Endothelial cell of umbilical vein (primary cell): ENCODE results near the gene PTGDR2. TPM values are rescaled to one million over a fixed set of nuclear protein-coding genes. Genes with fewer than 3 reads are reported as not detected.

Source experiments
- BruUV-seq: library from RNA; stranded (reverse); fragments of 400-500 nt; replicated peaks from 2 replicates; lab custom pipeline; 2021; lab: Mats Ljungman, UMichigan
- CTCF ChIA-PET: fragments of 300-600, 350-600 bp; sonication (Branson Sonifier 250); formaldehyde crosslinking; loops from one replicate; lab custom pipeline; 2021; ENCODE audit warnings: antibody characterized with exemption, inconsistent platforms; lab: Charles Lee
- POLR2A ChIA-PET: fragments of 300-600, 350-600 bp; sonication (Branson Sonifier 250); formaldehyde crosslinking; loops from one replicate; lab custom pipeline; 2021; ENCODE audit warnings: antibody characterized with exemption, inconsistent platforms; lab: Charles Lee
- DNase-seq: peaks from one replicate; pipeline ENCODE4 v3.0.0-alpha.2; 2011; ENCODE audit warnings: low read depth, low spot score
- FAIRE-seq: peaks from 2 replicates; lab custom pipeline; 2011; peaks lifted over from hg19 to GRCh38; lab: Jason Lieb, UNC
- H2AFZ ChIP-seq: 2 replicates; pipeline ENCODE4 v1.6.0; 2012; ENCODE audit warnings: low read depth, low read length, control low read depth, inconsistent platforms
- H3K27ac ChIP-seq: 2 replicates; pipeline ENCODE4 v1.5.1; 2011; ENCODE audit warnings: low read depth, mild to moderate bottlenecking, control low read depth, low read length, moderate library complexity; ENCODE audit not compliant: insufficient read depth
- H3K27me3 ChIP-seq, 2 experiments: 2 replicates each; pipeline versions ENCODE4 v1.6.0 to v1.6.1; 2011; ENCODE audit warnings: low read length in 2 of 2, mixed read lengths in 1 of 2; ENCODE audit not compliant: control insufficient read depth in 2 of 2, insufficient read depth in 2 of 2
- H3K36me3 ChIP-seq, 2 experiments: 2 replicates in 1 of 2; 3 replicates in 1 of 2; pipeline ENCODE4 v1.5.1; 2011; ENCODE audit warnings: low read length in 2 of 2, mild to moderate bottlenecking in 1 of 2, moderate library complexity in 1 of 2; ENCODE audit not compliant: control insufficient read depth in 2 of 2, insufficient read depth in 2 of 2; ENCODE audit errors: extremely low read depth in 1 of 2
- H3K4me1 ChIP-seq: 3 replicates; pipeline ENCODE4 v1.5.1; 2011; ENCODE audit warnings: mild to moderate bottlenecking, low read length; ENCODE audit not compliant: control insufficient read depth, insufficient read depth; ENCODE audit errors: extremely low read depth
- H3K4me2 ChIP-seq: 2 replicates; pipeline ENCODE4 v1.6.1; 2011; ENCODE audit warnings: low read length, control low read depth, mixed read lengths; ENCODE audit not compliant: insufficient read depth
- H3K4me3 ChIP-seq, 3 experiments: fragments of 200-600 bp in 1 of 3; sonication (generic), shearing (Covaris generic) in 1 of 3; replicated peaks in 1 of 3; 2 replicates each; pipeline ENCODE4 v1.5.1; 2011 to 2016; ENCODE audit warnings: control low read depth in 3 of 3, low read length in 3 of 3, mild to moderate bottlenecking in 2 of 3, inconsistent platforms in 1 of 3, low read depth in 1 of 3, moderate library complexity in 1 of 3; ENCODE audit not compliant: insufficient read depth in 1 of 3
- H3K79me2 ChIP-seq: 2 replicates; pipeline ENCODE4 v1.6.0; 2012; ENCODE audit warnings: low read length, inconsistent platforms; ENCODE audit not compliant: control insufficient read depth, insufficient read depth
- H3K9ac ChIP-seq: replicated peaks from 2 replicates; pipeline ENCODE3; 2011; ENCODE audit warnings: low read length, control low read depth; ENCODE audit not compliant: insufficient read depth; ENCODE audit errors: extremely low read depth
- H3K9me1 ChIP-seq: replicated peaks from 3 replicates; pipeline ENCODE4 v1.6.0; 2011; ENCODE audit warnings: mild to moderate bottlenecking, low read length; ENCODE audit not compliant: control insufficient read depth, insufficient read depth; ENCODE audit errors: extremely low read depth
- H3K9me3 ChIP-seq: replicated peaks from 2 replicates; pipeline ENCODE4 v1.5.1; 2012; ENCODE audit warnings: low read length, inconsistent platforms; ENCODE audit not compliant: control insufficient read depth, insufficient read depth
- H4K20me1 ChIP-seq: replicated peaks from 2 replicates; pipeline ENCODE3; 2011; ENCODE audit warnings: mild to moderate bottlenecking, low read length; ENCODE audit not compliant: control insufficient read depth, insufficient read depth; ENCODE audit errors: extremely low read depth
- EZH2 ChIP-seq: IDR thresholded peaks from 2 replicates; pipeline ENCODE4 v1.6.1; 2012; ENCODE audit warnings: borderline replicate concordance, low read depth, mild to moderate bottlenecking, moderate library complexity, low read length, inconsistent platforms; ENCODE audit not compliant: severe bottlenecking
- FOS ChIP-seq: IDR thresholded peaks from 2 replicates; pipeline ENCODE4 v1.6.1; 2011; ENCODE audit warnings: mild to moderate bottlenecking, low read length, moderate library complexity, borderline replicate concordance; ENCODE audit not compliant: insufficient read depth
- GATA2 ChIP-seq: IDR thresholded peaks from 2 replicates; pipeline ENCODE4 v1.7.0; 2011; ENCODE audit warnings: low read depth, mild to moderate bottlenecking, moderate library complexity, mixed read lengths, low read length; ENCODE audit not compliant: insufficient read length, insufficient read depth
- JUN ChIP-seq: IDR thresholded peaks from 2 replicates; pipeline ENCODE4 v1.6.1; 2011; ENCODE audit warnings: borderline replicate concordance, low read depth; ENCODE audit not compliant: insufficient read length, insufficient read depth
- MYC ChIP-seq: IDR thresholded peaks from one replicate; pipeline ENCODE4 v1.6.1; 2011; ENCODE audit warnings: mild to moderate bottlenecking, low read depth, low read length
- POLR2A ChIP-seq: IDR thresholded peaks from 2 replicates; pipeline ENCODE4 v1.6.1; 2012; ENCODE audit warnings: low read depth, mild to moderate bottlenecking, control low read depth, low read length
- POLR2AphosphoS5 ChIP-seq: IDR thresholded peaks from 2 replicates; pipeline ENCODE4 v1.6.1; 2012; ENCODE audit warnings: low read depth, mild to moderate bottlenecking, control low read depth, low read length, moderate library complexity; ENCODE audit not compliant: insufficient read depth
- dilution Hi-C: fragments of 300-500 bp; cut with MboI; formaldehyde crosslinking; loops from one replicate; pipeline ENCODE4 v1.15.0; 2019; ENCODE audit warnings: low sequenced_read_pairs; ENCODE audit not compliant: extremely low pct_ligation_motif_present
- intact Hi-C: fragments of 100-400 bp; cut with micrococcal nuclease; formaldehyde crosslinking; loops from one replicate; pipeline ENCODE4 v1.10.0; 2022
- polyA plus RNA-seq, 4 experiments: library from polyadenylated mRNA; depleted of rRNA in 3 of 4; stranded (reverse) in 3 of 4; unstranded in 1 of 4; fragments of >200 nt; gene quantifications; 2 replicates each; pipeline versions ENCODE4 v1.2.1 to v1.2.3, GENCODE V29; 2011 to 2012; ENCODE audit warnings: missing spikeins in 1 of 4
- total RNA-seq: library from RNA; stranded (reverse); gene quantifications from 2 replicates; pipeline ENCODE4 v1.2.3, GENCODE V29; 2021
- TF ChIP-seq, protein P1 (sequence below): IDR thresholded peaks from 2 replicates; pipeline ENCODE4 v1.6.1; 2011; ENCODE audit not compliant: insufficient read depth, insufficient read length
- TF ChIP-seq, protein P2 (sequence below), 2 donors: IDR thresholded peaks; 1 replicate in 1 of 2; 2 replicates in 1 of 2; pipeline ENCODE4 v1.5.1; 2011; ENCODE audit warnings: low read length in 2 of 2, mild to moderate bottlenecking in 2 of 2, moderate library complexity in 2 of 2, control low read depth in 1 of 2, inconsistent platforms in 1 of 2, low read depth in 1 of 2; ENCODE audit not compliant: insufficient read depth in 1 of 2; ENCODE audit errors: extremely low read depth in 1 of 2

Gene PTGDR2
- total and polyA plus RNA-seq, 2 donors (not counting 3 experiments of a cell fraction or from before 2014, with no cell fraction given) = 0.15 TPM; not detected in 1

DNA sequence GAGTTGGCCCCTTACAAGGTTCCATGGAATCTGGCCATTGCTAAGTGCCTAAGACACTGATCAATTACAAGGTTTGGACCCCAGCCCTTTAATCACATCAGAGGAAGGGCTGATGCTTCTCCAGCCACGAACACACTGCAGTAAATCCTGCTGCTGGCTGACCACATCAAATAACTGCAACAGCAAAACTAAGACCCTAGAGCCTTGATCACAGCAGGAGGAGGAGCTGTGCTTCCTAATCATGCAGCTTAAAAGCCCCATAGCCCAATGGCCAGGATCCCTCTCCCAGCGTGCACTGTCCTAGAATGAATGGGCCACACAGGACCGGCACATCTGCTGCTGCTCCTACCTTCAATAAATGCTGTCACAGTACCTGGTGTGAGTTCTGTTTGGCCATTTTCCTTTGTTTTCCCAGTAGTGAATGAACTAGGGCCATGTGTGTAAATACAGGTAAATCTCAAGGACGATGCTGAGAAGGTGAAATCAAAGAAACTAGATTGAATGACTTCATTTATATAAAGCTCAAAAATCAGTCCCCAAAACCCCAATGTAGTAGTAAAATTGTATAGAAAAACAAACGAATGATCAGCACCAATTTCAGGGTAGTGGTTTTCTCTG, 24.3 kb upstream of the PTGDR2 start:
- no peak overlapping the region for H3K4me2 ChIP-seq
- H3K4me1 ChIP-seq = no peaks in the 10 kb centered on the region
- dilution Hi-C loops = no loop called here
- no peak overlapping the region for H3K27ac ChIP-seq
- H3K79me2 ChIP-seq = no peaks in the 10 kb centered on the region
- H3K4me3 ChIP-seq = no peak overlapping the region
- ChIA-PET CTCF (interaction anchor here (1.6 to 3.2 kb wide), 2 partner anchors 19 to 49 kb away, joined by 7 to 18 read pairs; no protein-coding TSS in a partner anchor), POLR2A (no interaction called here)
- intact Hi-C loops = no loop called here
- no peaks in the 10 kb centered on the region for H3K9me3 ChIP-seq
- H3K36me3 ChIP-seq = no peaks in the 10 kb centered on the region
- TF ChIP-seq, protein P1, sequence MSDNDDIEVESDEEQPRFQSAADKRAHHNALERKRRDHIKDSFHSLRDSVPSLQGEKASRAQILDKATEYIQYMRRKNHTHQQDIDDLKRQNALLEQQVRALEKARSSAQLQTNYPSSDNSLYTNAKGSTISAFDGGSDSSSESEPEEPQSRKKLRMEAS = no peak
- no peak for TF ChIP-seq FOS
- no peak for TF ChIP-seq MYC
- TF ChIP-seq EZH2 = no peak
- TF ChIP-seq, protein P2, sequence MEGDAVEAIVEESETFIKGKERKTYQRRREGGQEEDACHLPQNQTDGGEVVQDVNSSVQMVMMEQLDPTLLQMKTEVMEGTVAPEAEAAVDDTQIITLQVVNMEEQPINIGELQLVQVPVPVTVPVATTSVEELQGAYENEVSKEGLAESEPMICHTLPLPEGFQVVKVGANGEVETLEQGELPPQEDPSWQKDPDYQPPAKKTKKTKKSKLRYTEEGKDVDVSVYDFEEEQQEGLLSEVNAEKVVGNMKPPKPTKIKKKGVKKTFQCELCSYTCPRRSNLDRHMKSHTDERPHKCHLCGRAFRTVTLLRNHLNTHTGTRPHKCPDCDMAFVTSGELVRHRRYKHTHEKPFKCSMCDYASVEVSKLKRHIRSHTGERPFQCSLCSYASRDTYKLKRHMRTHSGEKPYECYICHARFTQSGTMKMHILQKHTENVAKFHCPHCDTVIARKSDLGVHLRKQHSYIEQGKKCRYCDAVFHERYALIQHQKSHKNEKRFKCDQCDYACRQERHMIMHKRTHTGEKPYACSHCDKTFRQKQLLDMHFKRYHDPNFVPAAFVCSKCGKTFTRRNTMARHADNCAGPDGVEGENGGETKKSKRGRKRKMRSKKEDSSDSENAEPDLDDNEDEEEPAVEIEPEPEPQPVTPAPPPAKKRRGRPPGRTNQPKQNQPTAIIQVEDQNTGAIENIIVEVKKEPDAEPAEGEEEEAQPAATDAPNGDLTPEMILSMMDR (IDR thresholded peaks at IDR 0.05; ENCODE audit: extremely low read depth in 1 of 2, insufficient read depth in 1 of 2, low read depth in 1 of 2, low read length in 2 of 2) = no peak
- TF ChIP-seq POLR2AphosphoS5 = no peak
- TF ChIP-seq JUN = no peak
- TF ChIP-seq POLR2A = no peak
- no peak for TF ChIP-seq GATA2
- H4K20me1 ChIP-seq = no peaks in the 10 kb centered on the region
- FAIRE-seq = no peak
- no TSS peak for BruUV-seq
- no peaks in the 10 kb centered on the region for H3K9me1 ChIP-seq
- DNase-seq = no peak
- H2AFZ ChIP-seq = no peak overlapping the region
- no peaks in the 10 kb centered on the region for H3K27me3 ChIP-seq
- no peak overlapping the region for H3K9ac ChIP-seq
